ENCODE results near the gene DLG1.

The DLG1 gene

GRCh38 chr3:197022405-197023231, 275.8 kb downstream of the DLG1 start:
- TF ChIP-seq CTCF (IDR thresholded peaks at IDR 0.05), result no peak
- DNase-seq (ENCODE audit: low spot score), result no peak
- H3K4me3 ChIP-seq, result no peak overlapping the region
- no peak overlapping the region for H3K27ac ChIP-seq

- no peak overlapping the region for H3K27ac ChIP-seq
- DNase-seq (ENCODE audit: low spot score), result no peak
Measured at GRCh38 chr3:197021729-197022404, 276.5 kb downstream of the DLG1 start.

DNA sequence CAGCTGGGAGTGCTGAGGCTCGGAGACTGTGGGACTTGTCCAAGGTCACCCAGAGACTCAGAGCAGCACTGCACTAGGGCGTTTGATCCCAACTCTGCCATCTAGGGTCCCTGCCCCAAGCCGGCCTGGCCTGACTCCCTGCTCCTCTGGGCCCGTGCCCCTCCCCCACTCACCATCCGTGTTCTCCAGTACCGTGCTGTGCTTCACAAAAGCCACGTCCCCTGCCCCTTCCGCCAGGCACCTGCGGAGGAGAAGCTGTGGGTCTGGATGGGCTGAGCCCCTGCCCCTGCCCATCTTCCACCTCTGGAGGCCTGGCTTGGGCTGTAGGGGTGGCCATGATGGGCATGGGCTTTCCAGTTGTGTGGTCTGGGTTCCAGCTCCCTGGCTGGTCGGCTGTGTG, 277.2 kb downstream of the DLG1 start:
- no peak overlapping the region for H3K27ac ChIP-seq
- DNase-seq (ENCODE audit: low spot score), result peak; percentile 69
- no peak for TF ChIP-seq CTCF (IDR thresholded peaks at IDR 0.05)
- no peak overlapping the region for H3K4me3 ChIP-seq

More at GRCh38 chr3:197021729-197022404, 276.5 kb downstream of the DLG1 start:
- H3K4me3 ChIP-seq, result no peak overlapping the region
- TF ChIP-seq CTCF (IDR thresholded peaks at IDR 0.05), result no peak

GRCh38 chr3:197019535-197019934, 278.9 kb downstream of the DLG1 start:
- no peak for DNase-seq (ENCODE audit: low spot score)
- no peak overlapping the region for H3K4me3 ChIP-seq
- no peak for TF ChIP-seq CTCF (IDR thresholded peaks at IDR 0.05)
- no peak overlapping the region for H3K27ac ChIP-seq

DNA sequence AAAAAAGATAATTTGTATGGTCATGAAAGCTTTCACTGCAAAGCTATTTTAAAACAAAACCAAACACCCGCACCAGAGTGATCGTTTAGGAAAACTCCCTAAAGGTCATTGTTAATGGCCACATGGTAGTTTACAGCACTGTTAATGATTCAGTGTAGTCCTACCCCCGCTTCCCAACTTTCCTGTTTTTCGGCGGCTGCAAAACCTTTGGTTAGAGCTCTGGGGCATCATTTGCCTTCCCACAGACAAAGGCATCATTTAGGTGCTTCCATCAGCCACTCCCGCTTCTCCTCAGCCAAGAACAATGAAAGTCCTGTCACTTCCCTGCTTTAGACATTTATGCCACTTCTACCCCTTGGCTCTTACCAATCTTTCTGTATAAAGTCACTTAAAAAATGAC, 279.4 kb downstream of the DLG1 start:
- DNase-seq (ENCODE audit: low spot score), result no peak
- Histone ChIP-seq H3K27ac (no peak overlapping the region), H3K4me3 (no peak overlapping the region)

DNA sequence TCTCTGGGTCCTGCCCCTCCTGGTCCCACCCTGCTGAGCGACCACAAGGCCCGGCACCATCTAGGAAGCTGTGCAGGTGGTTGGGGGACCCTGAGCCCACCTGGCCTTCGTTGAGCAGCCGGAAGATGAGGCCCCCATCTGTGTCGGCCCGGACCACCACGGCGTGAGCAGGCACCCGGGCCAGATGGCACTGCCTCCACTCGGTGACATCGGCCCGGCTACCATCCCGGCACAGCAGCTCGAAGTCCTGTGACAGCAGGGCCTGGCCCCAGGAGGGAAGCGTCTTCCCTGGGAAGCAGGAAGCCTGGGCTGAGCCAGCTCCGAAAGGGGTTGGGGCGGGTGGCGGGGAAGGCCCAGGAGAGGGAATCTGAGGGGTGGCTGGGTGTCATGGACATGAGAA, 281.4 kb downstream of the DLG1 start:
- DNase-seq (ENCODE audit: low spot score), result no peak
- TF ChIP-seq CTCF (IDR thresholded peaks at IDR 0.05), result no peak
- no peak overlapping the region for H3K27ac ChIP-seq
- H3K4me3 ChIP-seq, result no peak overlapping the region

More for the DNA sequence above, 279.4 kb downstream of the DLG1 start:
- TF ChIP-seq CTCF (IDR thresholded peaks at IDR 0.05), result no peak
